CD8-positive, alpha-beta memory T cell (primary cell): ENCODE measurements around the gene FBXW8. TPM values are rescaled to one million over a fixed set of nuclear protein-coding genes. Genes with fewer than 3 reads are reported as not detected.

Experiments used
- CTCF ChIA-PET: fragments of 350-600 bp; sonication (Branson Sonifier 250); formaldehyde crosslinking; loops from one replicate; lab custom pipeline; 2021; ENCODE audit warnings: antibody characterized with exemption; lab: Charles Lee
- POLR2A ChIA-PET: fragments of 350-600 bp; sonication (Branson Sonifier 250); formaldehyde crosslinking; loops from one replicate; lab custom pipeline; 2021; ENCODE audit warnings: antibody characterized with exemption; lab: Charles Lee
- DNase-seq, 5 donors: peaks; one replicate each; pipeline versions ENCODE4 v3.0.0 to v3.0.0-alpha.2; 2020 to 2022; ENCODE audit warnings: mixed read lengths in 1 of 5
- H3K27ac ChIP-seq: one replicate; pipeline ENCODE4 v1.7.0; 2013; ENCODE audit warnings: low read depth, mild to moderate bottlenecking, low read length, moderate library complexity
- H3K27me3 ChIP-seq: 2 replicates; pipeline ENCODE4 v1.7.0; 2013; ENCODE audit warnings: low read length, mild to moderate bottlenecking; ENCODE audit not compliant: insufficient read depth, poor library complexity, severe bottlenecking
- H3K36me3 ChIP-seq: 2 replicates; pipeline ENCODE4 v1.7.0; 2013; ENCODE audit warnings: mild to moderate bottlenecking, low read length, moderate library complexity; ENCODE audit not compliant: insufficient read depth
- H3K4me1 ChIP-seq: 2 replicates; pipeline ENCODE4 v1.7.0; 2013; ENCODE audit warnings: mild to moderate bottlenecking, low read length, moderate library complexity; ENCODE audit not compliant: insufficient read depth
- H3K4me3 ChIP-seq: 2 replicates; pipeline ENCODE4 v1.7.0; 2013; ENCODE audit warnings: mild to moderate bottlenecking, low read length
- H3K9me3 ChIP-seq: 2 replicates; pipeline ENCODE4 v1.7.0; 2013; ENCODE audit warnings: mild to moderate bottlenecking, low read length
- H3K27ac Mint-ChIP-seq, 8 donors: one replicate each; pipeline ENCODE4 v1.8.0; 2020 to 2021; ENCODE audit warnings: mixed read lengths in 8 of 8, mild to moderate bottlenecking in 6 of 8, inconsistent platforms in 3 of 8, moderate library complexity in 3 of 8
- H3K27me3 Mint-ChIP-seq, 2 donors: one replicate each; pipeline ENCODE4 v1.8.0; 2020 to 2021; ENCODE audit warnings: mixed read lengths in 2 of 2, mild to moderate bottlenecking in 1 of 2, moderate library complexity in 1 of 2
- H3K36me3 Mint-ChIP-seq, 3 donors: one replicate each; pipeline ENCODE4 v1.8.0; 2020 to 2021; ENCODE audit warnings: mixed read lengths in 3 of 3, inconsistent platforms in 1 of 3, mild to moderate bottlenecking in 1 of 3
- H3K4me1 Mint-ChIP-seq, 3 donors: one replicate each; pipeline ENCODE4 v1.8.0; 2020 to 2021; ENCODE audit warnings: mixed read lengths in 3 of 3, inconsistent platforms in 1 of 3, mild to moderate bottlenecking in 1 of 3
- H3K4me3 Mint-ChIP-seq, 7 donors: one replicate each; pipeline ENCODE4 v1.8.0; 2020 to 2021; ENCODE audit warnings: mixed read lengths in 7 of 7, mild to moderate bottlenecking in 6 of 7, moderate library complexity in 4 of 7, inconsistent platforms in 2 of 7
- H3K9me3 Mint-ChIP-seq, 5 donors: one replicate each; pipeline ENCODE4 v1.8.0; 2020 to 2022; ENCODE audit warnings: mixed read lengths in 5 of 5, mild to moderate bottlenecking in 3 of 5, moderate library complexity in 2 of 5, inconsistent platforms in 1 of 5
- polyA plus RNA-seq: library from polyadenylated mRNA; unstranded; fragments of 300-500 nt; fragmentation: Illumina TruSeq; gene quantifications from one replicate; pipeline ENCODE4 v1.2.3, GENCODE V29; 2021
- total RNA-seq, 2 experiments: library from RNA; stranded (reverse); gene quantifications; one replicate each; pipeline ENCODE4 v1.2.3, GENCODE V29; 2021

Gene FBXW8
- total and polyA plus RNA-seq, 3 experiments from 2014 or later = 6.8 to 10.2 (median 9.3) TPM

DNA sequence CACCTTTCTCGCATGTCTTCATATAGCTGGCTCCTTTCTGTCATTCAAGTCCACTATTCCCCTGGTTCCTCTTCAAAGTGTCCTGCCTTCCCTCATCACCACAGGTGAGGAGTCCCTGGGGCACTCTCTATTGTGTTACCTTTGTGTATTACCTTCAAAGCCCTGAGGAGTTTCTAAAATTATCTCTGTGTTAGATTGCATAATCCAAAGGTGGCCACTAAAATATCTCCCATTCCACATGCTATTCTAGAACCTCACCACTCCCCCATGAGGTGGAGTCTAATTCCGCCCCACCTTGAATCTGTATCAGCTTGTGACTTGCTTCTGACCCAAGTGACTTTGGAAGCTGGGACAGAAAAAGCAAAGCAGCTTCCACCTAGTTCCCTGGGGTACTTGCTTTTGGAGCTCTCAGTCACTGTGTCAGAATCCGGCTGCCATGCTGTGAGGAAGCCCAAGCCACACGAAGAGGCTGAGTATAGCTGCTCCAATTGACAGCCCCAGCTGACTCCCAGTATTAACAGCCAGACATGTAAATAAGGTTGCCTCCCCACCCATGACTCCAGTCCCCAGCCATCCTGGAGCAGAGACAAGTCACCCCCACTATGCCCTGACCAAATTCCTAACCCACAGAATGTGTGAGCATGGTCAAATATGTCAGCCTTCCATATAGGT is 36.3 kb upstream of the FBXW8 start:
- Mint-ChIP-seq H3K27ac (no peak overlapping the region), H3K27me3 (peaks cover 39 to 62% of the 10 kb centered on the region in 2 donors), H3K4me3 (no peak overlapping the region), H3K36me3 (no peaks in the 10 kb centered on the region), H3K4me1 (peaks cover 9 to 13% (median 11%) of the 10 kb centered on the region in 3 donors), H3K9me3 (peaks cover 0 to 13% (median 5%) of the 10 kb centered on the region in 5 donors)
- CTCF ChIA-PET = no interaction called here
- POLR2A ChIA-PET = no interaction called here
- Histone ChIP-seq H3K36me3 (no peaks in the 10 kb centered on the region), H3K27ac (no peak overlapping the region), H3K9me3 (no peaks in the 10 kb centered on the region), H3K4me1 (peaks cover 11% of the 10 kb centered on the region), H3K4me3 (no peak overlapping the region), H3K27me3 (peaks cover 14% of the 10 kb centered on the region)
- DNase-seq = no peak

DNA sequence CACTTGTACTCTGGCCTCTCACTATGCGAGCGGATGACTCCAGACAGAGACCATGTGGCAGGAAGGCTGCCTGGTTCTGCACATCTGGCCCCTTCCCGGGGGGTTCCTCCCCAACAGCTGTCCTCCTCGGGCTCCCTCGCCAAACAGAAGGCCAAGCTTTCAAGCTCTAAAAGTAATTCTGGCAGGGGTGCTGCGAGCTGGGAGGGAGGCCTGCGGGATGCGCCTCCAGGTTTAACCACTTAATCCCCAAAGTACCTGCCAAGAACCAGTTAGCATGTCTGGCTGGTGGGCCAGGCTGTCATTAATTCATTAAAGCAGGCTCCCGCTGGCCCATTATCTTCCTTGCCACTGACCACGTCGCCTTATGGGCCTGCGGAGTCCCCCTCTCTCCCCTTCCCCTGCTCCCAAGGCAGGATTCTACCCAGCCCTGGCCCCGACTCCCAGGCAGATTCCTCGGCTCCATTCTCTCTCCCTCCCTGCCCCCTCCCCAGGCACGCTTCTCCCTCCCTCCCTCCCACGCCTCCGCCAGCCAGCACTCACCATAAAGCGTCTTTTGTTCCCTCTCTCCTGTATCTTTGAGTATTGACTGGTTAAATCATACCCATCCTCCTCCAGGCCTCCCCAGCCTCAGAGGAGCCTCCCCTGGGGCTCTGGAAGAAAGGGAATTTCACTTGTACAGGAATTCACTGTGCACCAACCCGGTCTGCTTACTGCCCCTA is 34.4 kb upstream of the FBXW8 start:
- Mint-ChIP-seq H3K27me3 (peaks cover 48 to 70% of the 10 kb centered on the region in 2 donors), H3K4me3 (no peak overlapping the region), H3K9me3 (peaks cover 0 to 13% (median 5%) of the 10 kb centered on the region in 5 donors), H3K36me3 (no peaks in the 10 kb centered on the region), H3K27ac (no peak overlapping the region), H3K4me1 (peaks cover 20 to 26% (median 24%) of the 10 kb centered on the region in 3 donors)
- POLR2A ChIA-PET = no interaction called here
- Histone ChIP-seq H3K27me3 (peaks cover 20% of the 10 kb centered on the region), H3K4me3 (no peak overlapping the region), H3K27ac (no peak overlapping the region), H3K4me1 (peaks cover 22% of the 10 kb centered on the region), H3K36me3 (no peaks in the 10 kb centered on the region), H3K9me3 (no peaks in the 10 kb centered on the region)
- CTCF ChIA-PET = no interaction called here
- DNase-seq = no peak

DNA sequence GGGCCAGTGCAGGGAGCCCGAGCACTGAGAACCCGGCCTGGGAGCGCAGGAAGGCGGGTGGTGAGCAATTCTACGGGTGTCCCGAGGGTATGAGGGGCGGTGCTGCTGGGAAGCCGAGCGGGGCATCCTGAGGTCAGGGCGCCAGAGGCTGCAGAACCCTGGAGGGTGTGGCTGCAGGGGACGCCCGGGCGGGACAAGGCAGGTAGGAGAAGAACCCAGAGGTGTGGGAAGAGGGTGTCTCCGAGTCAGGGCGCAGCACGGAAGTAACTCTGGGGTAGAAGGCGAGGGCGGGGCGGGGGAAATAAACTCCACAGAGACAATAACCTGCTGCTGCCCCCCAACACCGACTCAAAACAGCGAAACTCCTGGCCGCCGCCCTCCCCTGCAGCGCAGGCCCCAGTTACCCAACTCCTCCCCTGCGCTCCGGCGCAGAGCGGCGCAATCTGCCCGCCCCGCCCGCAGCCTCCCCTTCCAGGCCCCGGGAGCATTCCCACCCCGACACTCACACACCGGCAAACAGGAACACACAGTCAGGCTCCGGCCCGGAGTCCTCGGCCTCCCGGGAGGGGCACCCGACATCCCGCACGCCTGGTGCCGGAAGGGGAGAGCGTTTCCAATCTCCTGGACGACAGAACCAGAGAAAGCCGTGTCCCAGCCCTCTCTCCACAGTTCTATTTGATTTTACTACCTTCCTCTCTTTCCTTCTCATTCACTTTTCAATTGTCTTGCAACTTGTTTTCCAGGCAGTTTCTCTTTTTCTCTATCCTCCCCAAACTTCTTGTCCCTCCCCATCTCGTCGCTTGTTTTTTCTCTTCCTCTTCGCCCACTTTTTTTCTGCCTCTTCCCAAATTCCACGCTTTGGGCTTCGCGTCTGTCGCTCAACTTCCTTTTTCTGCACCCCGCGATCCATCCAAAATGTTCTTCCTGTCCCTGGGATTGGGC is 31.9 kb upstream of the FBXW8 start:
- H3K27ac ChIP-seq = no peak overlapping the region
- no peaks in the 10 kb centered on the region for H3K36me3 ChIP-seq
- H3K27me3 ChIP-seq = peaks cover 32% of the 10 kb centered on the region
- ChIA-PET CTCF (no interaction called here), POLR2A (no interaction called here)
- Mint-ChIP-seq H3K9me3 (peaks cover 0 to 10% (median 5%) of the 10 kb centered on the region in 5 donors), H3K4me1 (peaks cover 30 to 40% (median 37%) of the 10 kb centered on the region in 3 donors), H3K36me3 (no peaks in the 10 kb centered on the region), H3K27me3 (peaks cover 61 to 87% of the 10 kb centered on the region in 2 donors), H3K27ac (peak overlapping the region in 1 of 8 donors; percentile 58), H3K4me3 (peak overlapping the region; percentile 58 to 84 (median 73))
- no peak overlapping the region for H3K4me3 ChIP-seq
- H3K9me3 ChIP-seq = no peaks in the 10 kb centered on the region
- no peak for DNase-seq
- H3K4me1 ChIP-seq = peaks cover 29% of the 10 kb centered on the region

DNA sequence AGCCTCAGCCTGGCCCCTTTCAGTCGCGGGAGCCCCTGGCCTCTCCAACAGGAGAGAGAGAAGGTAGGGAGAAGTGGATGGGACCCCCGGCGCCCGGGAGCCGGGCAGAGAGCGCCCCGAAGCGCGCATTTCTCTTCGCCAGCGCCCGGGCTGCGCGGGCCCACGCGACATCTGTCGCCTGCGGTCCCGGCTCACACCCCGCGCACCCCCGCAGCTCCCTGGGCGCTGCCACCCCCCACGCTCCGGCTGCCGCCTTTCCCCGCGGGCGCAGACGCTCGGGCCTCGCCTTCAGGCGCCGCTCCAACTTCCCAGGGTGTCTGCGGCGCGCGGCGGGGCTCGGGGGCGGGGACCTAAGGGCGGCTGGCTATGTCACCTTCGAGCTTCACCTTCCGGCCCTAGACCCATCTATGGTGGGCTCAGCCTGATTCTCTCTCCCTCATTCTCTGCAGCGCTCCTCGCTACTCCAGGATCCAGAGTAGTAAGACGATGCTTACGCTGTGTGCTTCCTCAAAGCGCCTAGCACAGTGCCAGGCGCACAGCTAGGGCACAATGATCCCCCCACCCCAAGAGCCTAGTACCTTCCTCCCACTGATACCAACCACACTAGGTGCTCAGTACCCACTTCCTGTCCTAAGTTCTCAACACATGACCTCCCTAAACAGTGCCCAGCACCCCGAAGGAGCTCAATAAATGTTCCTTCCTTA is 31.1 kb upstream of the FBXW8 start:
- peak in 1 of 5 donors; percentile 8 for DNase-seq
- no peaks in the 10 kb centered on the region for H3K36me3 Mint-ChIP-seq
- peaks cover 30 to 40% (median 37%) of the 10 kb centered on the region in 3 donors for H3K4me1 Mint-ChIP-seq
- Histone ChIP-seq H3K36me3 (no peaks in the 10 kb centered on the region), H3K9me3 (no peaks in the 10 kb centered on the region), H3K4me3 (no peak overlapping the region), H3K4me1 (peaks cover 29% of the 10 kb centered on the region), H3K27me3 (peaks cover 32% of the 10 kb centered on the region), H3K27ac (no peak overlapping the region)
- peaks cover 0 to 4% (median 2%) of the 10 kb centered on the region in 5 donors for H3K9me3 Mint-ChIP-seq
- peaks cover 60 to 81% of the 10 kb centered on the region in 2 donors for H3K27me3 Mint-ChIP-seq
- ChIA-PET CTCF (no interaction called here), POLR2A (no interaction called here)
- peak overlapping the region; percentile 45 to 85 (median 78) for H3K4me3 Mint-ChIP-seq
- H3K27ac Mint-ChIP-seq = peak overlapping the region in 1 of 8 donors; percentile 6

DNA sequence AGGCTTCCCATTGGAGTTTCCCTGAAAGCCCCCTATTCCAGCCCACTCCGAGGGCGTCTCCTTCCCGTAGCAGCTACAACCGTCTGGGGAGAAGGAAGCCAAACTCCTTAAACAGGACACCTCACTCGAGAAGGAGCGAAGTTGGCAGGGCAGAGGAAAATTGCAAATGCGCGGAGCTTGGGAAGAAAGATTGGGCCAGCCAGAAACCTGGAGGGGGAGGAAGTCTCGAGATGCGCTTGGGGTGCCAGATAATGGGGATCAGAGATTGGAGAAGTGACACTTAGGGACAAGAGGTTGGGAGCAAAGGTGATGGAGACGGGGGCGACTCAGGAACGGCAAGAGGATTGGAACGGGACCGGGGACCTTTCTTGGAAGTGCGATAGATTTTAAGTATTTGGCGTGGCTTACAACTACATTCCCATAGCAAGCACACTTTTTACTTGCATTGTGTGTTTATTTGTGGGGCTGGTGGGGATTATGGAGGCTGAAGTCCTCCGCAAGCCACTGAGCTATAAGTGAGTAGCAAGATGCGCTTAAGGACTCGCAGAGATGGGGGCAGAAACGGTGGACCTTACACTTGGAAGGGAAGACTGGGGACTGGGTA is 30.4 kb upstream of the FBXW8 start:
- POLR2A ChIA-PET = no interaction called here
- Mint-ChIP-seq H3K4me1 (peaks cover 32 to 43% (median 37%) of the 10 kb centered on the region in 3 donors), H3K9me3 (peaks cover 0 to 2% (median 0%) of the 10 kb centered on the region in 5 donors), H3K27me3 (peaks cover 58 to 78% of the 10 kb centered on the region in 2 donors), H3K36me3 (no peaks in the 10 kb centered on the region), H3K27ac (peak overlapping the region in 1 of 8 donors; percentile 6), H3K4me3 (peak overlapping the region; percentile 75 to 85 (median 78))
- no peak overlapping the region for H3K4me3 ChIP-seq
- DNase-seq = no peak
- no peaks in the 10 kb centered on the region for H3K36me3 ChIP-seq
- H3K9me3 ChIP-seq = no peaks in the 10 kb centered on the region
- CTCF ChIA-PET = no interaction called here
- H3K4me1 ChIP-seq = peaks cover 29% of the 10 kb centered on the region
- no peak overlapping the region for H3K27ac ChIP-seq
- H3K27me3 ChIP-seq = peaks cover 32% of the 10 kb centered on the region

DNA sequence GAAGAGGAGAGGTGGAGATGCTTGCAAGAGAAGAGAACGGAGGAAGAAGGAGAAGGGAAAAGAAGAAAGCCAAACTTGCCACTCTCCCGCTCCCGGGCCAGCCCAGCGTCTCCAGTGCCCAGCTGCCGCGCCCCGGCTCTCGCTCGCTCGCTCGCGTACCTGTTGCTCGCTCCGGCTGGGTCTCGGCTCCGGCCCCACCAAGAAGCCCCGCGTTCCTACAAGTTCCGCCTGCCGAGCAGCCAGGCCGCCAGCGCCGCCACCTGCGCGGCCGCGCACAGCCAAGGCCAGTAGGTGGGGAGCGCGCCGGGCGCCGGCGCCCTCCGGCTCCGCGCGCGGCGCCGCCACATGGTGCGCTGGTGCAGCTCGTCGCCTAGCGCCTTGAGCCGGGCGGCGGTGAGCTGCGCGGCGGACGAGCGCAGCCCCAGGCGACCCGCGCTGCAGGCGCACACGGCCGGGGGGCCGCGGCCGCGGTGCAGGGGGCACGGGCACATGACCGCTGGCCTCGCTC is 29.9 kb upstream of the FBXW8 start:
- peaks cover 32% of the 10 kb centered on the region for H3K27me3 ChIP-seq
- no peak overlapping the region for H3K27ac ChIP-seq
- ChIA-PET CTCF (interaction anchor here (1.2 kb wide), 1 partner anchor 177 kb away, joined by 4 read pairs; no protein-coding TSS in a partner anchor), POLR2A (no interaction called here)
- DNase-seq = peak in 1 of 5 donors; percentile 13
- no peak overlapping the region for H3K4me3 ChIP-seq
- Mint-ChIP-seq H3K27ac (no peak overlapping the region), H3K4me1 (peaks cover 32 to 43% (median 37%) of the 10 kb centered on the region in 3 donors), H3K36me3 (no peaks in the 10 kb centered on the region), H3K9me3 (no peaks in the 10 kb centered on the region), H3K4me3 (peak overlapping the region; percentile 75 to 85 (median 78)), H3K27me3 (peaks cover 53 to 75% of the 10 kb centered on the region in 2 donors)
- H3K9me3 ChIP-seq = no peaks in the 10 kb centered on the region
- H3K36me3 ChIP-seq = no peaks in the 10 kb centered on the region
- H3K4me1 ChIP-seq = peaks cover 29% of the 10 kb centered on the region
